Keratinocyte (primary cell): Measurements from ENCODE around the gene MTERF2.

ENCODE experiments used
- EZH2 ChIP-seq: IDR thresholded peaks from one replicate; pipeline ENCODE4 v1.6.1; 2012; ENCODE audit warnings: inconsistent platforms, mild to moderate bottlenecking, low read length, moderate library complexity
- TF ChIP-seq, protein P1 (sequence below), 3 experiments: IDR thresholded peaks in 1 of 3; conservative IDR thresholded peaks in 1 of 3; optimal IDR thresholded peaks in 1 of 3; 2 replicates in 2 of 3; 3 replicates in 1 of 3; pipeline versions ENCODE3 to v1.5.1; 2011; ENCODE audit warnings: low read length in 3 of 3, mild to moderate bottlenecking in 3 of 3, moderate library complexity in 2 of 3, control low read depth in 1 of 3, inconsistent platforms in 1 of 3; ENCODE audit not compliant: insufficient read depth in 2 of 3; ENCODE audit errors: extremely low read depth in 1 of 3

DNA sequence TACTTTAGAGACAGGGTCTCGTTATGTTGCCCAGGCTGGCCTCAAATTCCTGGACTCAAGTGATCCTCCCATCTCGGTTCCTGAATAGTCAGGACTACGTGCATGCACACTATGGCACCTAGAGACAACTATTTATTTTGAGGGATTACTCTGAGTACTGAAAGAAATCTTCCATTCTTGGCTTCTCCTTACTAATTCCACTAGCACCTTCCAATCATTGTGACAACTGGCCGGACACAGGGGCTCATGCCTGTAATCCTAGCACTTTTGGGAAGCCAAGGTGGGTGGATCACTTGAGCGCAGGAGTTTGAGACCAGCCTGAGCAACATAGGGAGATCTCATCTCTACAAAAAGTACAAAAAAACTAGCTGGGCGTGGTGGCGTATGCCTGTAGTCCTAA is 42.1 kb upstream of the MTERF2 start:
- TF ChIP-seq, protein P1, sequence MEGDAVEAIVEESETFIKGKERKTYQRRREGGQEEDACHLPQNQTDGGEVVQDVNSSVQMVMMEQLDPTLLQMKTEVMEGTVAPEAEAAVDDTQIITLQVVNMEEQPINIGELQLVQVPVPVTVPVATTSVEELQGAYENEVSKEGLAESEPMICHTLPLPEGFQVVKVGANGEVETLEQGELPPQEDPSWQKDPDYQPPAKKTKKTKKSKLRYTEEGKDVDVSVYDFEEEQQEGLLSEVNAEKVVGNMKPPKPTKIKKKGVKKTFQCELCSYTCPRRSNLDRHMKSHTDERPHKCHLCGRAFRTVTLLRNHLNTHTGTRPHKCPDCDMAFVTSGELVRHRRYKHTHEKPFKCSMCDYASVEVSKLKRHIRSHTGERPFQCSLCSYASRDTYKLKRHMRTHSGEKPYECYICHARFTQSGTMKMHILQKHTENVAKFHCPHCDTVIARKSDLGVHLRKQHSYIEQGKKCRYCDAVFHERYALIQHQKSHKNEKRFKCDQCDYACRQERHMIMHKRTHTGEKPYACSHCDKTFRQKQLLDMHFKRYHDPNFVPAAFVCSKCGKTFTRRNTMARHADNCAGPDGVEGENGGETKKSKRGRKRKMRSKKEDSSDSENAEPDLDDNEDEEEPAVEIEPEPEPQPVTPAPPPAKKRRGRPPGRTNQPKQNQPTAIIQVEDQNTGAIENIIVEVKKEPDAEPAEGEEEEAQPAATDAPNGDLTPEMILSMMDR (optimal IDR thresholded peaks at IDR 0.05 in 1 of 3, IDR thresholded peaks at IDR 0.05 in 1 of 3, conservative IDR thresholded peaks at IDR 0.05 in 1 of 3; ENCODE audit: extremely low read depth in 1 of 3, insufficient read depth in 2 of 3, low read length in 3 of 3): no peak
- no peak for TF ChIP-seq EZH2
